Subcutaneous abdominal adipose tissue (tissue), 5 donors: ENCODE data around the gene MMS19.

Experiments
- H3K27ac ChIP-seq: one replicate; pipeline ENCODE4 v1.7.0; 2013; ENCODE audit warnings: low read depth, mild to moderate bottlenecking, inconsistent platforms, low read length, moderate library complexity
- H3K27me3 ChIP-seq, 5 donors: one replicate each; pipeline ENCODE4 v1.7.0; 2013; ENCODE audit warnings: low read length in 5 of 5, inconsistent platforms in 1 of 5; ENCODE audit not compliant: control insufficient read depth in 5 of 5, insufficient read depth in 4 of 5
- H3K36me3 ChIP-seq, 5 donors: one replicate each; pipeline ENCODE4 v1.7.0; 2013; ENCODE audit warnings: low read length in 5 of 5; ENCODE audit not compliant: control insufficient read depth in 5 of 5, insufficient read depth in 5 of 5
- H3K4me1 ChIP-seq, 5 donors: one replicate each; pipeline ENCODE4 v1.7.0; 2013; ENCODE audit warnings: low read length in 5 of 5, mild to moderate bottlenecking in 3 of 5, moderate library complexity in 1 of 5; ENCODE audit not compliant: control insufficient read depth in 5 of 5, insufficient read depth in 5 of 5
- H3K4me3 ChIP-seq, 5 donors: one replicate each; pipeline ENCODE4 v1.7.0; 2013; ENCODE audit warnings: low read length in 5 of 5, low read depth in 1 of 5
- H3K9ac ChIP-seq, 5 donors: one replicate each; pipeline ENCODE4 v1.7.0; 2013; ENCODE audit warnings: low read length in 5 of 5, mild to moderate bottlenecking in 4 of 5, moderate library complexity in 3 of 5
- H3K9me3 ChIP-seq, 5 donors: one replicate each; pipeline ENCODE4 v1.7.0; 2013; ENCODE audit warnings: low read length in 5 of 5; ENCODE audit not compliant: control insufficient read depth in 5 of 5
- donor health status: healthy.
- donor health status: healthy.
- donor health status: healthy.
- donor health status: healthy.
- donor health status: healthy.

MMS19 gene

DNA sequence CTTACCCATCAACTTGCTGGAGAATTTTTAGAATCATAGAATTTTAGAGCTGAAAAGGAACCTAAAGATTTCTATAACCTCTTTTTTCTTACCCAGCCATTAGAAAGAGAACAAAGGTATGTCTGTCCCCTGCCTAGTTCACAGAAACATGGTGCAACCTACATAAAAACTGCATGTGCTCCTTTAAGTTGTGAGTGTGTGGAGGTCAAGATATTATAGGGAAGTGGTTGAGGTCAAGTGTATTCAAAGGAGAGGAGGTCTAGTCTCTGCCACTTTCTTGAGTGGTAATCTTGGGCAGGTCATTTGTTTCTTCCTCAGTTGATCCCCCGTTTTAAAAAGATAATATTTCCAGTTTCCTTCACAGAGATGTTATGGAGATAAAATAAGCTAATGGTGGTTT lies 6.9 kb upstream of the MMS19 start:
- peak overlapping the region in 1 of 5 donors; percentile 3 for H3K9ac ChIP-seq
- no peaks in the 10 kb centered on the region for H3K36me3 ChIP-seq
- H3K27me3 ChIP-seq, result no peaks in the 10 kb centered on the region
- no peak overlapping the region for H3K4me3 ChIP-seq
- H3K27ac ChIP-seq, result no peak overlapping the region
- H3K9me3 ChIP-seq, result no peaks in the 10 kb centered on the region
- H3K4me1 ChIP-seq, result peaks cover 0 to 17% (median 6%) of the 10 kb centered on the region in 5 donors

DNA sequence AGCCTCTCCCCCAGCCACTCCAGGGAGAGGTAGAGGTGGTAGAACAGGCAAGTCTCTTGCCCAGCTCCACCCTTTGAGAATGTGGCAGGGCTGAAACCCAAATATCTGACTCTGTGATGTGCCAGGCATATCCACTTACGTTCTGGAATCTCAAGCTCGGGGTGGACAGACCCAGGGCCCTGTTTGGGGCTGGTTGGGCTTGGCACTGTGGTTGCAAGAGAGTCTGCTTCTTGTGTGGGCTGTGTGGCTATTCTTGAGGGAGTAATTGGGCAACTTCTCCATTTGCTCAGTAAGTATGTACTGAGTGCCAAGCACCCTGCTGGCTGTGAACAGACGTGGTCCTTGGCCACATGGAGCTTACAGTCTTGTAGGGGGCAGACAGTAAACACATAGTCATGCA lies 5.2 kb upstream of the MMS19 start:
- no peaks in the 10 kb centered on the region for H3K9me3 ChIP-seq

DNA sequence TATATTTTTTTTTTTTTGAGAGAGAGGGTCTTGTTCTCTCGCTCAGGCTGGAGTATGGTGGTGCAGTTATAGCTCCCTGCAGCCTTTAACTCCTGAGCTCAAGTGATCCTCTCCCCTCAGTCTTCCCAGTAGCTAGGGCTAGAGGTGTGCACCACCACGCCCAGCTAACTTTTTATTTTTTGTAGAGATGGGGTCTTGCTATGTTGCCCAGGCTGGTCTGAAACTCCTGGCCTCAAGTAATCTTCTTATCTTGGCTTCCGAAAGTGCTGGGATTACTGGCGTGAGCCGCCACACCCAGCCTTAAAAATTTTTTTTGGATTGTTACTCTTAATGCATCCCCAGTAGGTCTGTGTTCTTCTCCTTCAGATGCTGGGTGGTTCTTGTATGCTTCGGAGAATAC lies 4.7 kb upstream of the MMS19 start:
- no peak overlapping the region for H3K27ac ChIP-seq
- H3K9me3 ChIP-seq, result no peaks in the 10 kb centered on the region
- peaks cover 0 to 24% (median 12%) of the 10 kb centered on the region in 5 donors for H3K4me1 ChIP-seq
- no peak overlapping the region for H3K4me3 ChIP-seq
- H3K27me3 ChIP-seq, result no peaks in the 10 kb centered on the region
- H3K9ac ChIP-seq, result no peak overlapping the region
- H3K36me3 ChIP-seq, result no peaks in the 10 kb centered on the region

More for the DNA sequence above, 5.2 kb upstream of the MMS19 start:
- no peak overlapping the region for H3K9ac ChIP-seq
- peaks cover 0 to 22% (median 10%) of the 10 kb centered on the region in 5 donors for H3K4me1 ChIP-seq
- H3K27ac ChIP-seq, result no peak overlapping the region
- peak overlapping the region in 1 of 5 donors; percentile 10 for H3K4me3 ChIP-seq
- H3K27me3 ChIP-seq, result no peaks in the 10 kb centered on the region
- H3K36me3 ChIP-seq, result no peaks in the 10 kb centered on the region

DNA sequence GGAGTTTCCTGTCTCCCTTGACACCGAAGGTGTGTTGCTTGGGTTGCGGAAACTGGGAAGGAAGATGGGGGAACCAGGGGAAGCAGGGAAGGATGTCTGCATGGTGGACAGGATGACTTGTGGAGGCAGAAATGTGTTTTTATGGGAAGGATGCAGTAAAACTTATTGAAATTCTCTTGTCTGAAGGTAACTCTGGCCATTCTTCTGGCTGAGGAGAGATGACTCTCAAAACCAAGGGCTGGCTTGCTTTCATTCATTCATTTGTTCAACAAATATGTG lies 2.0 kb upstream of the MMS19 start:
- Histone ChIP-seq H3K27me3 (no peaks in the 10 kb centered on the region), H3K9me3 (no peaks in the 10 kb centered on the region), H3K4me3 (peak overlapping the region; percentile 73 to 82 (median 77)), H3K36me3 (no peaks in the 10 kb centered on the region), H3K27ac (peak overlapping the region; percentile 87), H3K9ac (peak overlapping the region in 2 of 5 donors; percentile 6 to 85), H3K4me1 (peaks cover 0 to 41% (median 26%) of the 10 kb centered on the region in 5 donors)

DNA sequence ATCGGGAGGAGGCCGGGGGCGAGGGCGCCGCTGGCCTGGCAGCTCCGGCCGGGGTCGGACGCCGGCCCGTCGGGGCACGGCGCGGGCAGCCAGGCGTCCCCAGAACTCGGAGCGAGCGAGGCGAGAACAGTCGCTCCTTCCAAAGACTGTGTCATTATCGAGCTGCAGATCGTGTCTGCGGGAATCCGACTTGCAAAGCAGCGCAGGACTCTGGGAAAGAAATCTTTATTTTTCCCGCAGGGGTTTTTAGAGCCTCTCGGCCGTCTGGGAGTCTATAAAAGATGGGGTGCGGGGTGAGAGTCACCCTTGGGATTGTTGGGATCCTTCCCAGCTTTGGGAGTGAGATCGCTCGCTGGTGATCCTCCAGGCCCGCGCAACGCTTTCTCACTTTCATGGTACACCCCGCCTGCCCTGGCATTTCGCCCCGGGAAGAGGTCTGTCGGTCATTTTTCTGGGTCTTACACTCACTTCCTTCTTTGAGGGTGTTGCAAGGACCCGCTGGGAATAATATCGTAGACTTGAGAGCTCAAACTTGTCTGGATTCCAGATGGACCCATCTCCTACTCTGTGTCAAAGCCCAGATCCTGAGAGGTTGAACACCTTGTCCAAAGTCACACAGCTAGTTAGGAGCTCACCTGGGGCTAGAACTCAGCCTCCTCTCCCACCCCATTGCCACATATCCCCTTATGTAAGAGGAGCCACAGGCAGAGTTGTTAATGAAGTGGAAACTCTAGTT lies 1.5 kb upstream of the MMS19 start:
- Histone ChIP-seq H3K9ac (peak overlapping the region; percentile 6 to 86 (median 79)), H3K9me3 (no peaks in the 10 kb centered on the region), H3K27ac (peak overlapping the region; percentile 87), H3K36me3 (no peaks in the 10 kb centered on the region), H3K4me1 (peaks cover 0 to 46% (median 31%) of the 10 kb centered on the region in 5 donors), H3K27me3 (no peaks in the 10 kb centered on the region), H3K4me3 (peak overlapping the region; percentile 73 to 82 (median 77))

DNA sequence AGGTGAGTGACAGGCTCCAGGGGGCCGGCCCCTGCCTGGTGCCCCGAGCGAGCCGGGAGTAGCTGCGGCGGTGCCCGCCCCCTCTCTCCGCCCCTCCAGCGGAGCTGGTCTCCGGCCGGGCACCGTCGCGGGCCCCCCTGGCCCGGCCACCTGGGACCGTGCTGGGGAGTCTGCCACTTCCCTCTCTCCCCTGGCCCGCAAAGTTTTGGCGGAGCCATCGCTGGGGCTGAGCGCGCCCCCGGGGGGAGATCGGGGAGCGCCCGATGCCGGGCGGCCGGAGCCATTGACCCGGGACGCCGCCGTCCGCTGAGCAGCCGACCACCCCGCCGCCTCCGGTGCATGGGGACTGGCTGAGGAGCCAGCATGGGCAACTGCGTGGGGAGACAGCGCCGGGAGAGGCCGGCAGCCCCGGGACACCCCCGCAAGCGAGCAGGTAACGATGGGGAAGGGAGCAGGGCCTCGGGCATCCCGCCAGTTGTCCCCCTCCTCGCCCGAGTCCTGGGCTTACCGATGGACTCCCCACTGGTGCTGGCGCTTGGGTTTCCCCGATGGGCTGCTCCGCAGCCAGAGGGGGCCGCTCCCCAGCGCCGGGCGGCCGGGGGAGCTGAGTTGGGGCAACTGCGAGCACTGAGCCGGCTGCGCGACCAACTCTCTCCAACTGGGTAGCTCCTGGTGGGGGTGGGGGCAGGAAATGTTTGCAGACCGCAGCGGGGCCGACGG lies 779 bp upstream of the MMS19 start, which contains the start of gene UBTD1:
UBTD1 (plus strand) TSS at position 84 of the 720 bp plus-strand sequence; CDS start at position 364, 280 bp downstream.
- Histone ChIP-seq H3K4me1 (peaks cover 0 to 51% (median 32%) of the 10 kb centered on the region in 5 donors), H3K27ac (peak within 1 kb of the TSS; percentile 87), H3K36me3 (no peaks in the 10 kb centered on the region), H3K4me3 (peak within 1 kb of the TSS; percentile 74 to 96 (median 82)), H3K9me3 (no peaks in the 10 kb centered on the region), H3K27me3 (no peaks in the 10 kb centered on the region), H3K9ac (peak within 1 kb of the TSS; percentile 79 to 93 (median 85))

DNA sequence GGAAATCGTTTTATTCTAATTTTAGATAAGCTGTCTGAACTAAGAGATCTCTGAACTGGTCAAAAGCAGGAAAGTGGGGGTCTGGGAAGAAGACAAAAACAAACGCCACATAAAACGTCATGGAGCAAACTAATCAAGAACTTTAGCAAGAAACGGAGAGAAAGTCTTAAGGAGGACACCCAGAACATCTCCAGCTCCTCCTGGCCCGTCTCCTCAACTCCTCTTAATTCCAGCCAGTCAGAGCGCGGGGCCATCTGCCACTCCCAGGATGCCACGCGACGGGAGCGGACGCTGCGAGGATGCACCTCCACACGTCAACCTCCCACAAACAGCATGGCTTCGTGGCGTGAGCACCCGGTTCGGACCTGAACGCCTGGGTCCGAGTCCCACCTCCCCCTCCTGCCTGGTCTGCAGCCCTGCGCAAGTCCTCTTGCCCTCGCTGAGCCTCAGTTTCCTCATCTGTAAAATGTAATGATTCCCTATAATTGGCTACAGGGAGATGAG lies 598 bp downstream of the MMS19 start:
- H3K9ac ChIP-seq, result peak overlapping the region; percentile 75 to 93 (median 82)
- H3K4me3 ChIP-seq, result peak overlapping the region; percentile 74 to 96 (median 82)
- peaks cover 0 to 51% (median 32%) of the 10 kb centered on the region in 5 donors for H3K4me1 ChIP-seq
- peak overlapping the region; percentile 87 for H3K27ac ChIP-seq
- H3K36me3 ChIP-seq, result peaks cover 0 to 5% (median 3%) of the 10 kb centered on the region in 5 donors
- H3K9me3 ChIP-seq, result no peaks in the 10 kb centered on the region
- H3K27me3 ChIP-seq, result no peaks in the 10 kb centered on the region

DNA sequence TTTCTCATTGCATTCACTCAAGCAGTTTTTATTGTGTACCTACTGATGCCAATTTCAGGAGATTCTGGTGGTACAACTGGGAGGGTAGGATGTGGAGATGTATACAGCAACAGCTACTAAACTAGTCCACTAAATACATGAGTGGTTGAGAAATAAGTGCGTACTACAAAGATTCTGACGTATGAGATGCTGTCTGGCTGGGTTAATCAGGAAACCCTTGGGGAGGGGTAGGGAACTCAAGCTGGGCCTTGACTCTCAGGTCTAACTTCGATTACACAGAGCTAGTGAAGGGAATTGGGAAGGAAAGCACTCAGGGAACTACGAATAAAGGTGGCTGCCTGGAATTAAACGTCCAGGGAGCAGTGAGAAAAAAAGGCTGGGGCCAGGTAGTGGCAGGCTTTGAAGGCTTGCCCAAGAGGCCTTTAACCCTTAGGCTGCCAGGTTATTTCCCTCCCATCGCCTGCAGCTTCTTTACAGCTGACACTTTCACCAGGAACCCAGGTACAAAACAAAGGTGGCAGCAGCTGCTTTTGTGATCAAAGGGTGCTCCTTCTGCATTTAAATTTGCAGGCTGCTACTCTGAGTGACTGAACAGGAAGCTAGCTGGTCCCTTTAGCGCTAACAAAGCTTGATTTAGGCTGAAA lies 3.2 kb downstream of the MMS19 start:
- H3K4me1 ChIP-seq, result peaks cover 0 to 51% (median 36%) of the 10 kb centered on the region in 5 donors
- peaks cover 0 to 5% (median 3%) of the 10 kb centered on the region in 5 donors for H3K36me3 ChIP-seq
- peak overlapping the region in 3 of 5 donors; percentile 1 to 56 (median 3) for H3K9ac ChIP-seq
- H3K9me3 ChIP-seq, result no peaks in the 10 kb centered on the region
- no peak overlapping the region for H3K4me3 ChIP-seq
- no peaks in the 10 kb centered on the region for H3K27me3 ChIP-seq
- H3K27ac ChIP-seq, result no peak overlapping the region

DNA sequence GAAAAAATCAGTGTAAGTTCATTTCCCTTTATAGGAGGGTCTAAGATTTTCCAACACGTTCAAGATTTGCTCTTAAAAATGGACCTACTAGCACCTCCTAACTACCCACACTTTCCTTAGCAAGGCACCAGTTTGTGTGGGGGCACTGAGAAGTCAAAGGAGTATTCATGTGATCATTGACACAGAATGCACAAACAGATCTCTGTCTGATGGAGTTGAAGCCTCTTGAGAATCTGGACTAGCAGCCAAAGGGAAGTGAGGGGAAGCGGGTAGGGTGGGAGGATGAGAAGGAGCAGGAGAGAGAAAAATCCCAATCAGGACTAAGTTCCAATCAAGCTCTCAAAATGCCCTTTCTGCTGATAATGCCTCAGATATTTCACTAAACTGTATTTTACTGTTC lies 4.1 kb downstream of the MMS19 start:
- no peaks in the 10 kb centered on the region for H3K27me3 ChIP-seq
- H3K4me3 ChIP-seq, result no peak overlapping the region
- H3K4me1 ChIP-seq, result peaks cover 0 to 42% (median 35%) of the 10 kb centered on the region in 5 donors
- H3K36me3 ChIP-seq, result peaks cover 0 to 5% (median 3%) of the 10 kb centered on the region in 5 donors
- H3K9me3 ChIP-seq, result no peaks in the 10 kb centered on the region
- H3K27ac ChIP-seq, result no peak overlapping the region
- peak overlapping the region in 1 of 5 donors; percentile 1 for H3K9ac ChIP-seq
